ENCODE results near the gene TMEM82. TPM values are rescaled to one million over a fixed set of nuclear protein-coding genes. Genes with fewer than 3 reads are reported as not detected.

The TMEM82 gene
- total RNA-seq, 1 experiment from 2014 or later: not detected

DNA sequence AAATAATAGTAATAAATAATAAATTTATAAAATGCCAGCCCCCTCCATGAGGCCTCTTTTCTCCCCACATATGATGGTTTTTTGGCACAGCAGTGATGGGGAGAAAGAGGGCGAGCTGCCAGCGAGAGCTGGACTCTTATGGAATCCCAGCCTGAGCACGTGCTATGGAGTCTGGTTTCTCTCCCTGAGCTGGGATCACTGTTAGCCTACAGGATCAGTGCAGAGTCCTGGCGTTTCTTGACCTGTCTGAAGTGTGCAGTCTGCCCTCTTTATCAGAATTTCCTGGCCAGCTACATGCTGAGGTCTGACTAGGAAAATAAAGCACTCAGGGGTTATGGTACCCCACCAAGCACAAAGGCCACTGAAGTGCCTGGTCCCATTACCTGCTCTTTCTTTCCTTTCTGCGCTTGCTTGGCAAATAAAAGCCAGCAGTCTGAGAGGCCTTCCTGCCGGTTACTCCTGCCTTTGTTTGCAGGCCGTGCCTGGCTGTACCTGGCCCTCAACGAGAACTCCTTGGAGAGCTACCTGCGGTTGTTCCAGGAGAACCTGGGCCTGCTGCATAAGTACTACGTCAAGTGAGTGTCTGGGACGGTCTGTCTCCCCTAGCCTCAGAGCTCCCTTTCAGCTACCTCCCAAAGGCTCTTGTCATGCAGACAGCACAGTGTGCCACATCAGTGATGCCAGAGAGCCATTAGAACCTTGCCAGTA, 24.7 kb upstream of the TMEM82 start:
- in situ Hi-C loops (cut with HindIII; ENCODE audit: low pct_unique_long_range_greater_than_20kb, low sequenced_read_pairs): no loop called here
- no peak for DNase-seq (ENCODE audit: low read depth, low spot score)

DNA sequence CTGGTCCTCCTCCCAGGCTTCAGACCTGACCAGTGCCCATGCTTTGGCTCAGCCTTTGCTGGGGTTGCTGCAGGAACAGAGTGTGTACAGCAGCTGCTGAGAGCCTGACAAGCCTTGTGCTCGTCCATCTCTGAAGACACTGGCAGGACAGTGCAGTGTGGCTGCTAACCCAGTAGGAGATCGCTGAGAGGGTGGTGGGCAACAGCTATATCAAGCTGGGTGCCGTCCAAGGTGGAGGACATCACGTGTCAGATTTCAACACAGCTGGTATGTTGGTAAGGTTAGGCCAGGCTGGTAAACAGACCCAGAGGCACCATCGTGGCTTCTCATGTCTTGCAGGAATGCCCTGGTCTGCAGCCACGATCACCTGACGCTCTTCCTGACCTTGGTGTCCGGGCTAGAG, 24.1 kb upstream of the TMEM82 start:
- in situ Hi-C loops (cut with HindIII; ENCODE audit: low pct_unique_long_range_greater_than_20kb, low sequenced_read_pairs): no loop called here

DNA sequence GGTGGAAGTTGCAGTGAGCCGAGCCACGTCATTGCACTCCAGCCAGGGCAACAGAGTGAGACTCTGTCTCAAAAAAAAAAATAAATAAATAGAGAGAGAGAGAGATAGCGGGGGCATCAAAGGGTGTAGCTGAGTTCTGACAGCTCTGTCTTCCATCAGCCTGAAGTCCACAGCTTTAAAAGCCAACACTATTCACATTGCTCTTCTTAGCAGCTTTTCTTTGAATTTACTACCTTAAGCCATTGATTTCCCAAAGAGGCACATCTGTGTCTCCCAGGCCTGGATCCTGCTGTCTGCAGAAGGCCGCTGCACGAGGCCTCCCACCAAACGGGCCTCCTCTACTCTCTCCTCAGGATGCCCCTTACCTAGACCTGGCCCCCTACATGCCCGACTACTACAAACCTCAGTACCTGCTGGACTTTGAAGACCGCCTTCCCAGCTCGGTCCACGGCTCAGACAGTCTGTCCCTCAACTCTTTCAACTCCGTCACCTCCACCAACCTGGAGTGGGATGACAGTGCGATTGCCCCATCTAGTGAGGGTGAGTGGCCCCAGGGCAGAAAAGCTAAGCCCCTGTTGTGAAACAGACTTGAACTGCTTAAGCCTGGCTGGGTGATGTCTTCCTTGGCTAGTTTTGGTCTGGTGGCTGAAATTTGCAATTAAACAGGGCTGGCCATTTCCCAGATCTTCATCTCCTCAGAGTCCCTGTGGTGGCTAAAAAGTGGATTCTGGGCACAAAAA, 22.7 kb upstream of the TMEM82 start:
- DNase-seq (ENCODE audit: low read depth, low spot score): no peak
- in situ Hi-C loops (cut with HindIII; ENCODE audit: low pct_unique_long_range_greater_than_20kb, low sequenced_read_pairs): no loop called here

More for the DNA sequence above, 24.1 kb upstream of the TMEM82 start:
- no peak for DNase-seq (ENCODE audit: low read depth, low spot score)

DNA sequence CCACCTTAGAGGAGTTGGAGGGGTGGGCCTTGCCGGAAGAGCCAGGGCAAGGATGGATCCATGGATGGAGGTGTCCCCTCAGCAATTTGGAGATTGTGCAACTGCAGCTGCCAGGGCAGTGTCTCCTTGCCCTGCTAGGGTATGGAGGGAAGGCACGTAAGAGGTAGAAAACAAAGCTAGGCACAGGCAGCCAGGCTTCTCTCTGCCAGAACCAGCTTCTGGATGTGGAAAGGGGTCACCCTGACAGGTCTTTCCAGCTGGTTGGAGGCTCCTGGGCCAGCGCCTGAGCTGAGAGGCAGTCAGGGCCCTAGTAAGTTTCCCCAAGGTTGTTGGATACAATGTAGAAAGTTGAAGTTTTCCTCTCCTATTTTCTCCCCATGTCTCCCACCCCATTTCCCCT, 21.4 kb upstream of the TMEM82 start:
- in situ Hi-C loops (cut with HindIII; ENCODE audit: low pct_unique_long_range_greater_than_20kb, low sequenced_read_pairs): no loop called here
- DNase-seq (ENCODE audit: low read depth, low spot score): no peak

DNA sequence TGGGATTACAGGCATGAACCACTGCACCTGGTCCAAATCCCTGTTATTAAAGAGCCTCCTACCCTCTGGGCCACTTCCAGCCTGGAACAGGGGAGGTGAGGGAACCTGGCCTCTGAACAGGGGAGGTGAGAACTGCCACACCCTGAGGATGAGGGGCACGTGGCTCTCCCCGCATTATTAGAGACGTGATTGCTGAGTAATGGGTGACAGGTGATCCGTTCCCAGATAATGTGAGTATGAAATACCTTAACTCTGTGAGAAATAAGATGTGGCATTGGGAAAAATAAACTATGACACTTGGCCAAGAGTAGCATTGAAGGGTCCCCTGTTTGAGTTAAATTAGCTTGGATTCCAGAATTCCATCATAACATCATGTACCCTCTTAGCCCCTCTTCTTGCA, 19.9 kb upstream of the TMEM82 start:
- in situ Hi-C loops (cut with HindIII; ENCODE audit: low pct_unique_long_range_greater_than_20kb, low sequenced_read_pairs): no loop called here
- DNase-seq (ENCODE audit: low read depth, low spot score): no peak

DNA sequence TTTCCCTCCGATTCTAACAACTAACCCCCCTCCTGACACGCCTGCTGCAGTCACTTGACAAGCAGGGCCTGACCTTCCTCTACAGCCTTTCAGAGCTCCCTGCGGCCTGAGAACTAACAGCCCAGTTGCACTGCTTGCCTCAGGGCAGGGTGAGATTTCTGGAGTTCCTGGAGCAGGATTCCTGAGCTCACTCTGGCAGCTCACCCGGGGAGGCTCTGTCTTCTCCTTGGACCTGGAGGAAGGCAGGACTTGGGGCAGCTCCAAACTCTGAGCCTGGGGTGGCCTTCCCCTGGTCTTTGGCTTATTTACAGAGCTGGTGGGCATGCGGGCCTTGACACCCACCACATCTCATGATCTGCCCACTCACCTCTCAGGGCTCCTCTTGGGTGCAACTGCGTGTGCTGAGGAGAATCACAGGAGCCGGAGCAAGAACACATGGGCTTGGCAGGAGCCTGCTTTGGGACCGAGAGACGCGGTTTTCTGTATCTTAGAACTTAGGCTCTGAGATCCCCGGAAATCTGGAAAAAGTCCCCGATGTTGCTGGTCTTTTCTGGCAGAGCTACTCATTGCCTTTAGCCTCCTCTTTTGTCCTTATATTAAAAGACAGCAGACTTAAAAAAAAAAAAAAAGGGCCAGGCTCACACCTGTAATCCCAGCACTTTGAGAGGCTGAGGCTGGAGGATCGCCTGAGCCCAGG, 19.3 kb upstream of the TMEM82 start:
- in situ Hi-C loops (cut with HindIII; ENCODE audit: low pct_unique_long_range_greater_than_20kb, low sequenced_read_pairs): no loop called here
- no peak for DNase-seq (ENCODE audit: low read depth, low spot score)

DNA sequence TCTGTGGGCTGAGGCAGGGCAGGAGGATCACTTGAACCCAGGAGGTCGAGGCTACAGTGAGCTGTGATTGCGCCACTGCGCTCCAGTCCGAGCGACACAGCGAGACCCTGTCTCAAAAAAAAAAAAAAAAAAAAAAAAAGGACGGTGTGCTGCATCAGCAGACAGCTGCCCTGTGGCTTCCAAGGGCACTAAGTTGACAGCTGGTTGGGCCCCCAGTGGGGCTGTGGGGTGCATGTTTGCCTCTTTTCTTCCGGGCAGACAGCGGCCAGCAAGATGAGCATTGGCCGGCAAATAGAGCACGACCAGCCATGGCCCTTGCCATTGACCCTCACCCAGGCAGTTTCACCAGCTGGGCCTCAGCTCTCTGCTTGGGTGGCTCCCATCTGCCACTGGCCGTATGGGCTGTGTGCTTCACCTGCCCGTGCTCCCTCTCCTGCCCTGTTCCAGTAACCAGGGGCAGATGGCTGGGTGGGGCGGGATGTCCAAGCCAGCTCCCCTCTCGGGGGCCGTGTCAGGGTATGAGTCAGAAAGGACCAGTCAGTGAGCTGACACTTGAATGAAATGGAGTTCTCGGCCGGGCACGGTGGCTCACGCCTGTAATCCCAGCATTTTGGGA, 18.6 kb upstream of the TMEM82 start:
- in situ Hi-C loops (cut with HindIII; ENCODE audit: low pct_unique_long_range_greater_than_20kb, low sequenced_read_pairs): no loop called here
- DNase-seq (ENCODE audit: low read depth, low spot score): no peak

DNA sequence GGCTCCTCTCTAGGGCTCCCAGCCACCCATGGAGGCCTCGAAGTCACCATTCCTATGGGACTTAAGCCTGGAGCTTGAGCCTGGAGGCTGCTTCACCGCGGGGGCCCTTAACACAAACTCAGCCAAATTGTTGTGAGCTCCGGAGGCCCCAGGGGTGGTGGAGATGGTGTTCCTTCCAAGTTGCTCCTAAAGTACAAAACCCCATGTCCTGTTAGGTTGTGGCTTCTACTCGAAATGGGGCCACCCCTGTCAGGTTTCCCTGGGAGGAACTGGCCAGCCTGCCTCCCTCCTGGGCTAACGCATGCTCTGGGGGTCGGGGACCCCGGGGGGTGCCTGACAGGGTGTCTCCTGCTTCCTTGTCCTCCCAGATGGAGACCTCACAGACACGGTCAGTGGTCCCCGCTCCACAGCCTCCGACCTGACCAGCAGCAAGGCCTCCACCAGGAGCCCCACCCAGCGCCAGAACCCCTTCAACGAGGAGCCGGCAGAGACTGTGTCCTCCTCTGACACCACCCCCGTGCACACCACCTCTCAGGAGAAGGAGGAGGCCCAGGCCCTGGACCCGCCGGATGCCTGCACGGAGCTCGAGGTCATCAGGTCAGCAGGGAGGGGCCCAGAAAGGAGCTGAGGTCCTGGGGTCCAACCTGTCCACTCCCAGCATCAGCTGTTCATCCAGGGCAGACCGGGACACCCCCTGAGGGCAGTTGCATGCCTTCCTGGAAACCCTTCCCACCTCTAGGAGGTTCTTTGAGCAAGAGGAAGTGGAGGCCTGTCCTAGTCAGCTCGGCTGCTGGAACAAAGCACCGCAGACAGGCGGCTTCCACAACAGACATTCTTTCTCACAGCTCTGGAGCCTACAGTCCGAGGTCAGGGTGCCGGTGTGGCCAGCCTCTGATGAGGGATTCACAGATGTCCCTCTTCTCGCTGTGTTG, 17.1 kb upstream of the TMEM82 start:
- DNase-seq (ENCODE audit: low read depth, low spot score): no peak
- in situ Hi-C loops (cut with HindIII; ENCODE audit: low pct_unique_long_range_greater_than_20kb, low sequenced_read_pairs): no loop called here

DNA sequence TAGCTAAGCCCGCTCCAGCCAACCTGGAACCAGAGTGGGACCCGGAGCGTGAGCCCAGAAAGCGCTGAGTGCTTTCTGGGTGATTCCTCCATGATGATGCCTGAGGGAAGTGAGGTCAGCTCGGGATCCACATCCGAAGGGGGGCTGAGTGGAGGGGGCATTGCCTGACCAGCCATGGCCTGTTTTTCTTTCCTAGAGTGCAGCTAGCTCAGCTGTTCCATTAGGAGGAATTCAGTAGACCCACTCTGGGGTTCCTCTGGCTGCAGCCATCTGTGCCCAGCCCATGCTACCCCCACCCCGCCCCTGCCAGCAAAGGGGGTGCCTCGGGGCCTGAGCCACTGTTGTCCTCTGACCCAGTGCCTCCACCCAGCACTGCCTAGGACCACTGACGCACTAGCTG, 15.8 kb upstream of the TMEM82 start:
- DNase-seq (ENCODE audit: low read depth, low spot score): no peak
- in situ Hi-C loops (cut with HindIII; ENCODE audit: low pct_unique_long_range_greater_than_20kb, low sequenced_read_pairs): no loop called here

DNA sequence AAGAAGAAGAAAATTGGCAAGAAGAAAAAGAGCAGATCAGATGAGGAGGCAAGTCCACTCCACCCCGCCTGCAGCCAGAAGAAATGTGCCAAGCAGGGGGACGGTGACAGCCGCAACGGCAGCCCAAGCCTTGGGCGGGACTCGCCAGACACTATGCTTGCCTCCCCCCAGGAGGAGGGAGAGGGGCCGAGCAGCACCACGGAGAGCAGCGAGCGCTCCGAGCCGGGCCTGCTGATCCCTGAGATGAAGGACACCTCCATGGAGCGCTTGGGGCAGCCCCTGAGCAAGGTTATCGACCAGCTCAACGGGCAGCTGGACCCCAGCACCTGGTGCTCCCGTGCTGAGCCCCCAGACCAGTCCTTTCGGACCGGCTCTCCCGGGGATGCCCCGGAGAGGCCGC, 15.3 kb upstream of the TMEM82 start:
- no peak for DNase-seq (ENCODE audit: low read depth, low spot score)
- in situ Hi-C loops (cut with HindIII; ENCODE audit: low pct_unique_long_range_greater_than_20kb, low sequenced_read_pairs): no loop called here

DNA sequence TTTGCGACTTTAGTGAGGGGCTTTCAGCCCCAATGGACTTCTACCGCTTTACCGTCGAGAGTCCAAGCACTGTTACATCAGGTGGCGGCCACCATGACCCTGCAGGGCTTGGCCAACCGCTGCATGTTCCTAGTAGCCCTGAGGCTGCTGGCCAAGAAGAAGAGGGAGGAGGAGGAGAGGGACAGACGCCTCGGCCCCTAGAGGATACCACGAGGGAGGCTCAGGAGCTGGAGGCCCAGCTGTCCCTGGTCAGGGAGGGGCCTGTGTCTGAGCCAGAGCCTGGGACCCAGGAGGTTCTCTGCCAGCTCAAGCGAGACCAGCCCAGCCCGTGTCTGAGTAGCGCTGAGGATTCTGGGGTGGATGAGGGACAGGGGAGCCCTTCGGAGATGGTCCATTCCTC, 14.9 kb upstream of the TMEM82 start:
- DNase-seq (ENCODE audit: low read depth, low spot score): no peak
- in situ Hi-C loops (cut with HindIII; ENCODE audit: low pct_unique_long_range_greater_than_20kb, low sequenced_read_pairs): no loop called here

DNA sequence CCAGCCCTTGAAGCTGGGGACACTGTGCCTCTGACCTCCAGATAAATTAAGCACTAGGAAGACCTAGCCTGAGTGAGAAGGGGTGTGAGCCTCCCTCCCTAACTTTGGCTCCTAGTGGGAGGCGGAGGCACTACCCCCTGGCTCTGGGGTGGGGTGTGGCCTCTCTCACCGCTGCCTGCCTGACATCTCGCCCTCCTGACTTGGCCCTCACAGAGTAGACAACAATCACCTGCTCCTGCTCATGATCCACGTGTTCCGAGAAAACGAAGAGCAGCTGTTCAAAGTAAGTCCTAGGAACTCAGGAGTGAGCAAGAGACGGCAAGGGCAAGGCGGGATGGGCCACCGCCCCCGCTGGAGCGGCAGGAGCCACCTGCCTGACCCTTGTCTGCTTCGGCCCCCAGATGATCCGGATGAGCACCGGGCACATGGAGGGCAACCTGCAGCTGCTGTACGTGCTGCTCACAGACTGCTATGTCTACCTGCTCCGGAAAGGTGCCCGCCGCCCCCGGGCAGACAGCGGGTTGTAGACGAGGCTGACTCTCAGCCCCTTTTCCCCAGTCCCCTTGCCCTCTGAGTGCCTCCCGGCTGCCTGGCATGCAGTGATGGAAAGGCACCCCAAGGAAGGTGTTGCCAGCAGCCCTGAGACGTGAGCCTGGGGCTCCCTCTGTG, 14.3 kb upstream of the TMEM82 start:
- DNase-seq (ENCODE audit: low read depth, low spot score): no peak
- in situ Hi-C loops (cut with HindIII; ENCODE audit: low pct_unique_long_range_greater_than_20kb, low sequenced_read_pairs): no loop called here

DNA sequence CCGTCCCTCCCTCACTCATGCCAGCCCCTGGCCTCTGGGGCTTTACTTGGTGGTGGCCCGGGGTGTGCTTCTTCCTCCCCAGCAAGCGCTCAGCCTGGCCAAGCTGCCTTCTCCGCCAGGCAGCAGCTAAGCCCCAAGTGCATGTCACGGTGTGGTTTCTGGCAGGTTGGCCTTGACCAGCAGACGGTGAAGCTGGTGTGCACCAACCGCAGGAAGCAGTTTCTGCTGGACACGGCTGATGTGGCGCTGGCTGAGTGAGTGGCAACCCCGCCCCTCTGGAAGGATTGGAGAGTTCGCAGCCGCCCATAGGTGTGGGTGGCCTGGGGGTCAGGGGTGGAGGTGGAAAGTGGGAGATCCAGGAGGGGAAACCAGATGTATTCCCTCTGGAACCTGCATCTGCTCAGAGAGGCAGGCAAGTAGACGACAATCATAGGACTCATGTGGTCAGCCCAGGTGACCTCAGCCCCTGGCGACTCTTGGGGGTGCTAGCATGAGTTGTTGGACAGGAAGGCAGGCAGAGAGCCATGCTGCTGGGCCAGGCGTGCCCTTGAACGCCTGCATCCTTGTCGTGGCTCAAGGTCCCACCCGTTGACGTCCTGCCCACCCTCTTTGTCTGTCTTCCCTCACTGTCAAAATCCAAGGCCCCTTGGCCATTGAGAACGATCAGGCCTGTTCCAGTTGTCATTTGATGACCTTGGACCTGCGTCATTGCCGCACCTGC, 13.2 kb upstream of the TMEM82 start:
- DNase-seq (ENCODE audit: low read depth, low spot score): no peak
- in situ Hi-C loops (cut with HindIII; ENCODE audit: low pct_unique_long_range_greater_than_20kb, low sequenced_read_pairs): no loop called here

DNA sequence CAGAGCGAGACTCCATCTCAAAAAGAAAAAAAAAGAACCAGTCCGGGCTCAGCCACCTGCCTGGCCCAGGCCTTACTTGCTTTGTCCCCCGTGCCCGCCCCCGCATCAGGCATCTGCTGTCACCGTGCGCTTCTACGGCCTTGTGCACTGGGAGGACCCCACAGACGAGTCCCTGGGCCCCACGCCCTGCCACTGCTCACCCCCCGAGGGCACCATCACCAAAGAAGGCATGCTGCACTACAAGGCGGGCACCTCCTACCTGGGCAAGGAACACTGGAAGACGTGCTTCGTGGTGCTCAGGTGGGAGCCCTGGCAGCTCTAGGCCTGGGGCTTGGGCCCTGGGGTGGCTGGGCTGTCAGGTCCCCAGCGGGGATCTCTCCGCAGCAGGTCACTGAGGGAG, 11.9 kb upstream of the TMEM82 start:
- in situ Hi-C loops (cut with HindIII; ENCODE audit: low pct_unique_long_range_greater_than_20kb, low sequenced_read_pairs): no loop called here
- DNase-seq (ENCODE audit: low read depth, low spot score): no peak

DNA sequence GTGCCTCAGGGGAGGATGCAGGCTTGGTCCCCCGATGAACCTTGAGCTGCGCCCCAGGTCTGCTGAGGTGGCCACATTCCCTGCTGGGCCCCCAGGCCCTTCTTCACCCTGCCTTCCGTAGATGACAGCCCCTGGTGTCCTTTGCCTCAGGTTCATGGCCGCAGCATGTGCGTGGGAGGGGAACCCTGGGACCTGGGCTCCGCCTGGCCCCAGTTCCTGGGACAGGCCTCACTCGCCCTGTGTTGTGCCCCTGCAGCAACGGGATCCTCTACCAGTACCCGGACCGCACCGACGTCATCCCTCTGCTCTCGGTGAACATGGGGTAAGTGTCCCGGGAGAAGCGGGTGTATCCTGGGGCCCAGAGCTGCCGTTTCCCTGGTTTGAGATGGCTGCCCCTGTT, 11.4 kb upstream of the TMEM82 start:
- in situ Hi-C loops (cut with HindIII; ENCODE audit: low pct_unique_long_range_greater_than_20kb, low sequenced_read_pairs): no loop called here

More for the DNA sequence above, 11.4 kb upstream of the TMEM82 start:
- no peak for DNase-seq (ENCODE audit: low read depth, low spot score)

Measured in SK-MEL-5 (cell line).